HG03469 (cell line): ENCODE data around the gene GNAI2.
A peak's percentile ranks its signal among the peaks of the same experiment; 100 is the strongest.
"Not testable (repeated sequence)": the region's sequence is repeated elsewhere in the genome, so short reads cannot be mapped to it uniquely, and the experiment has no call there.

ENCODE experiments used
- ATAC-seq: cut with Tn5 transposase; IDR thresholded peaks from one replicate; pipeline ENCODE4 v1.9.1; 2021; ENCODE audit warnings: mild to moderate bottlenecking, moderate library complexity, moderate number of reproducible peaks; ENCODE audit not compliant: unreplicated experiment

GNAI2 gene

DNA sequence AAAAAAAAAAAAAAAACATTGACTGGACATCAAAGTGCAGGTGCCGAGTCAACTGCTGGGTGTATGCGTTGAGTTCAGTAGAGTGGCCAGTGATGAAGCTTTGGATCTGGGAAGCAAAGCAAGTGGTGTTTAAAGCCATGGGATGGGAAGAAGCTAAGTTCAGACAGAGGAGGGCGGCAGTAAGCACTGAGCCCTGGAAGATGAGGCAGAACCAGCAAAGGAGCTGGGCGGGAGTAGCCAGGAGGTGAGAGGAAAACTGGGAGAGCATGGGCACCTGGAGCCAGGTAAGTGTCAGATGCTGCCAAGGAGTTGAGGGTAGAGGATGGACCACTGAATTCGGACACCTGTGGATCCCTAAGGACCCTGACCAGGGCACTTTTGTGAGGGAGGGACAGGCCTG, 11.4 kb upstream of the GNAI2 start:
- ATAC-seq: no peak

DNA sequence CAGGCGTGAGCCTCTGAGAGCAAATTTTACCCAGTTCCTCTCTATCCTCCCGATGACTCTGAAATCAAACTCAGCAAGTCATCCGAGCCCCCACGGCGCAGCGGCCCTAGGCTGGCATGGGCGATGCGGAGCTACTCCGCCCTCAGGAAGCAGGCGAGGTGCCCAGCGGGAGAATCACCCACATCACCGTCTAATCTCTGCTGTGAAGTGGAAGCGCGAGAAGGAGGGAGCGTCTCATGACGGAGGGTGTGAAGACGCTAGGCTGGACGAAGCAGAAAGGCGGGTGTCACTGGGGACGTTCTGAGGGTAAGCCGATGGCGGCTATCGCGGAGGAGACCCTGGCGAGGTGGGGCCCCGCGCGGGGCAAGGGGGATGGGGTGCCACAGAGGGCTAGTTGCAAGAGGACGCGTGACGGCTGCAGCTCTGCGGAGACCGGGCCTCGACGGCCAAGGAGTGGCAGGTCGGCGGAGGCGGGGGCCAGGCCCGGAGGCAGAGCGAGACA, 9.1 kb upstream of the GNAI2 start:
- ATAC-seq: peak; percentile 12

DNA sequence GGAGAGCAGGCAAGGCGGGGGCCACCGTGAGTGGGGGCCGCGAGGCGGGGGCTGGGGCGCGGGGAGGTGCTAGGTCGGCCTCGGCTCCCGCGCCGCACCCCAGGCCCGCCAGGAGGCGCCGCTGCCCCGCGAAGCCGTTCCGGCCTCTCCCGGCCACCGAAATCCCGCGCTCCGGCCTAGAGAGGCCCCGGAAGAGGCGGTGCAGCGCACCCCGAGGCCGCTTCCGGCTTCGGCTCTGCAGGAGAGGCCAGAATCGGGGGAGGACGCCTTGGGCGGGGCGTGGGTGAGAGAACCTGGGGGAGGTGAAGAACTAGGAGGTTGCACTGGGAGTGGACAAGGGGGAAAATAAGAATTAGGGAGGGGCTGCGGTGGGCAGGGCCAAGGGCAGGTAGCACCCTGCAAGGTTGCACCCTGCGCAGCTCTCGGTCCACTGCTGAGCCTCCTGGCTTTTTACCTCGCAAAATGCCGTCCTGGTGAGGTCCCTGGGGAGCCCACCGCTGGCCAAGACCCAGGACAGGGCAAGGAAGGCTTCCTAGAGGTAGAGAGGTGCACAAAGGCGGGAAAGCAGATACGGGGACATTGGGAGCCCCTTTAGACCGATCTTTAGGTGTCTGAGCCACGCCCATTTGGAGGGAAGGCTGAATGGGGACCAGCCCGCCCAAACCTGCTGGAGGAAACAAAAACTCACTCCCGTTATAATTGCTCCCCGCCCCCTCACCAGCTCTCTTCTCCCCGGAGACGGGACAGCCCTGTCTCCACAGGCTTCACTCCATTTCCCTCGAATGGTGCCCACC, 8.4 kb upstream of the GNAI2 start:
- ATAC-seq: peak; percentile 69

DNA sequence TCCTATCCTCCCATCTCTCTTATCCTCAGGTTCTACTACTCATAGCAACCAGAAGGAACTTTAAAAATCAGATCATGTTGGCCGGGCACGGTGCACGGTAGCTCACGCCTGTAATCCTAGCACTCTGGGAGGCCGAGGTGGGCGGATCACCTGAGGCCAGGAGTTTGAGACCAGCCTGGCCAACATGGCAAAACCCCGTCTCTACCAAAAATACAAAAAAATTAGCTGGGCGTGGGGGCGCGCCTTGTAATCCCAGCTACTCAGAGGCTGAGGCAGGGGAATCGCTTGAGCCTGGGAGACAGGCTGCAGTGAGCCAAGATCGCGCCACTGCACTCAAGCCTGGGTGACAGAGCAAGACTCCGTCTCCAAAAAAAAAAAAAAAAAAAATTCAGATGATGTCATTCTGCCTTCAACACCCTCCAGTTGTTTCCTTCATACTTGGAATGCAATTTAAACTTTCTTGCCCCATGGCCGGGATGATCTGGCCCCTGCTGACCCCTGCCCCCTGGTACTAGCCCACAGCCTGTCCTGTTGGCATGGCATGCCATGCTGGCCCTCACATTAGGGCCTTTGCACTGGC, 7.7 kb upstream of the GNAI2 start:
- ATAC-seq: not testable (repeated sequence)

DNA sequence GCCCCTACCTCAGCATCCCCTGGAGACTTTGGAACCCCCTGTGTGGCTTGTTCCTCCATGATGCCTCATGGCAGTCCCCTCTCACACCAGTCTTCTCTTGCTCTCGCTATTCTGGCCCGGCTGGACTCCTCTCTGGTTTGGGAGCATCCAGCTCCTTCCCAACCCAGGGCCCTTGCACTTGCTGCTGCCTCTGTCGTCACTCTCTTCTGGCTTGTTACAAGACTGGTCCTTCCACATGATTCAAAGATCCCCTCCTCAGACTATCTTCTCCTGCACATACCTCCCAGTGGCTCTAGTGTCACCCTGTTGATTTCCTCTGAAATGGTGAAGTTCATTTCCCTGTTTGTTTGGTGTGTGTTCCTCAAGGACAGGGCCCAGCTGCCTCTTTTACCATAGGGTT, 6.5 kb upstream of the GNAI2 start:
- ATAC-seq: no peak

DNA sequence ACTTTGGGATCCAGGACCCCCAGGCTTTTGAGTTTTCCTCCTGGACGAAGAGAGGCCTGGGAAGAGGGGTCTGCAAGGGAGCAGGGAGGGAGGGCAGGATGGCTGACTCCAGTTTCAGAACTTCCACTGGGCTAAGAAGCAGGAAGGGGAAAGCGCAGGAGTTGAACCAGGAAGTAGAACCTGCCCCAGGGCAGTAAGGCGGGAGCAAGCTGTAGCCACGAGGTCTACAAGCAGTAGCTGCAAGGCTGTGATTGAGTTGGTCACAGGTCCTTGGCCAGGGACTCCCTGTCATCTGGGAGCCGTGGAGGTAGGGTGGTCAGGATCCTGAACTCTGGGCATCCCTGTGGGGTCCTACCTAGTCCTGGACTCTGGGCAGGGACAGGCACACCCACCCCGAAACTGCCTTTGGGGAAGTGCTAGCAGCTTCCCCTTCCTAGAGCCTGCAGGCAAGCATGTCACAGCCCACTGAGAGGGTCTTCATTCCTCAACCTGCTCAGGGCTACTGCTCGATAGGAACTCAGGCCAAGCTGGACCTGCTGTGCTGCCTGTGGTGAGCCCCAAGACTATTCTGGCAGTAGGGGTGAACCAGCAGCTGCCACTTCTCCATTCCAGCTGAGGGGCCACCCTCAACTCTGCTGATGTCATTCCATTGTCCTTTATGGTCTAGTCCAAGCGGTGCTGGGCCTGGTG, 5.8 kb upstream of the GNAI2 start:
- no peak for ATAC-seq

DNA sequence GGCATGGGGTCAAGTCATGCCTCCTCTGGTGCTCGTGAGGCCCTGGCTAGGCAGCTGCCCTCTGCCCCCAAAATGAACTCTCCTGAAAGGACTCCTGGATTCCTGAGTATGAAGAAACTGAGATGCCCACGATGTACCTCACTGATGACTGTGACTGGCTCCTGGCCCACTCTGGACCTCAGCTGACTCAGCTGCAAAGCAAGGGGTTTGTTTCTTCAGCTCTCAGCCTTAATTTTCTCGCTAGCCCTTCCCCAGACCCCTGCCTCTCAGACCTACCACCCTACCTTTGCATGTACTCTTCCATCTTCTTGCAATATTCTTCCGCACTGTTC, 5.2 kb upstream of the GNAI2 start:
- no peak for ATAC-seq

DNA sequence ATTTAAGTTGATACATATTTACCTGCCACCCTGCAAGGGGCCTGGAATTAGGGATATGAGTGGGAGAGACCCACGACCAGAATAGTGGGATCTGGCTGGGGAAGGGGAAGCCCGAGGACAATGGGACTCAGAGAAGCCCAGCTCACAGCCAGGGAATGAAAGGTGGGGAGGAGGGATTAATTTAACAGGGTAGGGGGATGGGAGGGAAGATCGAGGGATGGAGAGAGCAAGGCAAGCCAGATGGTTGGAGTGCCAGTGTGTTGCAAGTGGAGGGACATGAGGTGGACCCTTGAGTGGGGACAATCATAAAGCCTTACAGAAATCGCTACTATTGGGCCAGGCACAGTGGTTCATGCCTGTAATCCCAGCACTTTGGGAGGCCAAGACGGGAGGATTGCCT, 4.4 kb upstream of the GNAI2 start:
- ATAC-seq: no peak

DNA sequence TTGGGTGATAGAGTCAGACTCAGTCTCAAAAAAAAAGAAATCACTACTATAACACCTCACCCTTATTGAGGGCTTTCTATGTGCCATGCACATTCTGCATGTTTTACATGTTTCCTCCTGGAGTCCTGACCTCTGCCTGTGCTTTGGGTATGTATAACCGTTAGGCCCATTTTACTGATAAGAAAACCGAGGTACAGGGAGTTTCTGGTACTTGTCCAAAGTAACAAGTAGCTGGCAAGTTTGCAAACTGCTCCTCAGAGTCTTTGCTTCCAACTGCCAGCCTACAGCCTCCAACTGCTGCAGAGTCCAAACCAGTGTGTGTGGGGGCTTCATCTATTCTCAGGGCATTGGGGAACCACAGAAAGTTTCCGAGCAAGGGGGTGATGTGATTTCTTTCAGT, 3.7 kb upstream of the GNAI2 start:
- no peak for ATAC-seq

DNA sequence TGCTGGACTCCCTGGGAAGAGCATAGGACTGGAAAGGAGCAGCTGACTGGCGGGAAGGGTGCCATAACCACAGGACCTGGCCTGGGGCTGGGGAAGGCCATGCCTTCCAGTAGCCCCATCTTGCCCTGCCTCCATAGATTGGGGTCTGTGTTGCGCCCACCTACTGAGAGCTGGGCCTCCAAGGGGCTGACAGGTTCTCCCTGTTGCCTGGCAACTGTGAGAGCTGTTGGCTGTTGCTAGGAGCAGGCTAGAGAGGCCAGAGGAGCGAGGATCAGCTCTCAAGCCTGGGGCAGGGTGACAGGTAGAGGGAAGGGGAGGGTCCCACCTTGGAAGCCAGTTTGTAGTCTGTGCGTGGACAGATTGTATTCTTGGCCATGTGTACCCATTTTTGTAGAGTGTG, 2.8 kb upstream of the GNAI2 start:
- ATAC-seq: no peak

DNA sequence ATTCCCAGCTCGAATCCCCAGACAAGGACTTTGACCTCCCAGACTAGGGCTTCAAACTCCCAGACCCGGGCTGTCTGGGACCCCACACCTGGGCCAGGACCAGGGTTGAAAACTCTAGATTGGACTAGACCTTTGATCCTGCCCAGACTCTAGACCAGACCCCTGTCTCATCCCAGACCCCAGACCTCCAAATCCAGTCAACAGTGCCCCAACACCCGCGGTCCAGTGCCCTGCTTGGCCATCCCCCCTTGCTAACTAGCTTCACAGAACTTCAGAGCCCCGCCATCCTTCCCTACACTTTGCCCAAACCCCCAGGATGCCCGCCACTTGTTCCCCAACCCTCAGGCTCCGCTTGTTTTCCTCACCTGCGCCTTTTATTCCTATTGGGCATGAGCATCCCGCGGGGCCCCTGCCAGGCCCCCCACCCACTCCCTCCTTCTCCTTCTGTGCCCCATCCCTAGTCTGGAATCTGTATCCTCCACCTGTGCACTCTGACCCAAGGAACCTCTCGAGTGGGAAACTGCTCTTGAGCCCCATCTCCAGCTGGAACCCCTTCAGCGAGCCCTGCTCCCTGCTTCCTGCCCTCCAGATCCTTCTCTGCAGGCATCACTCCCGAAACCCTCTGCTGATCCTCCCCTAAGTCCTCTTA, 604 bp downstream of the GNAI2 start:
- ATAC-seq: no peak

DNA sequence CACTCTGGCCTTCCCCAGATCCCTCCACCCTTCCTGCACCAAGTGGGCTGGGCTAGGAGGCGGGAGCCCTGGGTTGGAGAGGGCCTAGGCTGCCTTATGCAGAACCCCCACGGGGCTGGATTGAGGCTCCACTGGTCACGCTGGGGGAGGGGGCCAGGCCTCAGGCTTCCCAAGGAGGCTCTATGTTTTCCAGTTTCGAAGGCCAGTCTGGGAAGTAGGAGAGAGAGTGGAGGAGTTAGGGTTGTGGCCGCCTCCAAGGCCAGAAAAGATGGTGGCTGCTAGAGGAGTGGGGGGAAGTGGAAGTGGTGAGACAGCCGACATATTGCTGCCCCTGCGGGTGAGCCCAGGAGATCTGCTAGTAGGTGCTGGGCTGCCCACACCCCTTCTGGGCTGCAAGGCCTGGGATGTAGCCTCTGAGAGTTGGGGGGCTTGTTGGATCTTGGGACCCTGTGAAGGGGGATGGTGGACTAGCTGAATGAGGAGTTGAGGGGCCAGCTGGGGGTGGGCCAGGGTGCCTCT, 1.2 kb downstream of the GNAI2 start:
- ATAC-seq: no peak

DNA sequence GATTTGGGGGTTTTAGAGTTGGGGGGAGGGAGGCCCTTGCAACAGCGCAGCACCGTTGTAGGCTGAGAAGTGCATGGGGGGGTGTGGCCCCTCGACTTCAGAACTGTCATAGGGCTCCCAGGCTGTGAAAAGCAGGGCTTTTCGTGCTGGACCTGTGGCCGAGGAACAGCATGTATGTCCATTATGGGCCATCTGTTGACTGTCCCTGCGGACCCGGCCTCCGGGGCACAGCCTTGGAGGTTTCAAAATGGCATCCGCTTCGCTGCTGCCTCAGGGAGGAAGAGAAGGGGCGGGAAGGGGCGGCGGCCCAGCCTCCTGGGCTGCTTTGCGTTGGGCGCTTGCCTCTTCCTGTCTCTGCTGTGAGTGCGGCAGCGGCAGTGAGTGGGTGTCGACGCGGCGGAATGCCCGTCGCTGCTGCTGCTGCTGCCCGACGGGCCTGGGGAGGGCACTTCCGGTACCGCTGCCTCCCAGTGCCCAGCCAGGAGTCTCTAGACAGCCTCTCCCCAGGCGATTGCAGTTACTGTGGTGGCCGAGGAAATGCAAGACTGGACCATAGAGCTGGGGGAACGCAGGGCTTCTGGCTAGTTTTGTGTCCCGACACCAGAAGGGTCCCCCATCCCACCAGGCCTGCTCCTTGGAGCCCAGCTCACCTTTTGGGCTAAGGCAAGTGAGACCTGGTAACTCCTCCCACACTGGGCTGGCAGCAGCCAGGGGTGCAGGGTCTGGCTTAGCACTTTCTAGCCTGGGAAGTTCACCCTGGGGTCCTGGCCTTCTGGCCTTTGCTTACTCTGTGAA, 1.9 kb downstream of the GNAI2 start:
- peak; percentile 25 for ATAC-seq

DNA sequence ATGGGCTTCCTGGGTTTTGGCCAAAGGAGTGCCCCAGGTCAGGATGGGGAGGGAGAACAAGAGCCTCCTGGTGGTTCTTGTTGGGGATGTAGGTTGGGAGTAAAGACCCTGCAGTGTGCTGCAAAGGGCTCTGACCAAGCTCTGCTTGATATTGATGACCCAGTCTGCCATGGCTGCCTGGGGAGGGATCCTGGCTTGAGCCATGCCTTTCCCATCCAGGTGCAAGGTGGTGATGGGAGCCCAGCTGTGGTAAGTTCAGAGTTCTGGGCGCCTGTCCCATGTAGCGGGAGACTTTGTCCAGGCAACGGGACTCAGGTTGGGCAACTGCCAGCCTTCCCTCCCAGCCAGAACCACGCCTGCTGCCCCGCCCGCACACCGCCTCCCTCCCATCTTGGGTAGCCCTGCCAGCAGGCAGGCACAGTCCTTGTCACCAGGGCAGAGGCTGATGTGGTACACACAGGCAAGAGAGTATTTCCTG, 2.6 kb downstream of the GNAI2 start:
- no peak for ATAC-seq

DNA sequence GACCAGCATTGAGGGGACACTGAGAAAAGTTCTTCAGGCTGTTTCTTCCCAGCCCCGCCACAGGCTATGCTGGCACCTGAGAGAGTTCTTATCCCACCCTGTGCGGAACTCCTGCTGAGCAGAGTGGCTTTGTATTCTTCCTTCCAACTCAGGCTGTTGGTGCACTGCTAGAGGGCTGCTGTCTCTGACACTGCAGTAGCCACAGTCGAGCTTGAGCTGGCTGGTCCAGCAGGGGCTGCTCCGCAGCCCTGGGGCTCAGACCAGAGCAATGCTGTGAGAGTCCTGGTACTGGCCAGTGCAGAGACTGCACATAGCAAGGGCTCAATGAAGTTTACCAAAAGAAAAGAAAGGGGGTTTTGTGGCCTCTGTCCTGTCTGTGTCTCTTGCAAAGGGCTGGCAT, 3.6 kb downstream of the GNAI2 start:
- no peak for ATAC-seq

DNA sequence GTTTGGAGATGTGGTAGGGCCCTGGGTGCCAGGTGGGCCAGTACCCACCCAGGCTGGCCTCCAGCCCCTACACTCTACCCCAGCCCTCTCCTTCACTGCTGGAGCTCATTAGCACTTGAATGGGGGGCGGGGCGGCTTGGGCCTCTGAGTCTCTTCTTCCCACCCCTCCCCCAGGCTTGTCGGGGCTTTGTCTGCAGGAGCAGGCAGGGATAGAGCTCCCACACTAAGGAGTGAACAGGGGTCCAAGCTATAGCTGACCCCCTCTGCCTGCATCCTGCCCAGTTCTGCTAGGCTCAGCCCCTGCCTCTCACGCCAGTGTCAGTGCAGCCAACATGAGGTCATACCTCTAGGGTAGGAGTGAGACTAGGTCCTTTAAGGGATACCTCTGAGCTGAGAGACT, 5.2 kb downstream of the GNAI2 start:
- ATAC-seq: no peak

DNA sequence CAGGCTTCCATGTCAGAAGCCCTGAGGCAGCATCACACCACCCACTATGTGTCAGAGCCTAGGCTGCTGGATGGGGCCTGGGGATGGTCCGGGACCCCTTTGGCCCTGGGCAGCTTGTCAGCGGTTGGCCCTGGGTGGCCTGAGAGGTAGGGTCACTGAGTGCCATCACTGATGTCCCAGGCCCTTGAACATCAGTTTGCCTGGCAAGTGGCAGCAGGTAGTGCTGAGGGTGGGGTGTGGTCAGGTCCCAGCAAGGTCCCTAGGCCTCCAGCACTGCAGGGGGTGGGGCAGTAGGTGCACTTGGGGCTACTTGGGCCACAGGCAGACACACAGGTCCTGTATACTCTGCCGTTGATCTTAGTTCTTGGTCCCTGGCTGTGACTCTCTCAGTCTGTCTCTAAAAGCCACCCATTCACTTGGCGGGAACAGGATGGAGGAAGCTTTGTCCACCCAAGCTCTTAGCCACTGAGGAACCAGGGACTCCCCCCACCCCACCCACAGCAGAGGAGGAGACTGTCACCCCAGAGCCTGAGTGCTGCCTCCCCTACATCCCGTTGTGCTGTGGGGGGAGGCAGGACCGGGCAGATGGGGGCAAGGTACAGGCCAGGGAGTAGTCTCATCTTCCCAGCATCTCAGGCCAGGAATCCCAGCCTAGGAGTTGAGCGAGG, 5.8 kb downstream of the GNAI2 start:
- no peak for ATAC-seq

DNA sequence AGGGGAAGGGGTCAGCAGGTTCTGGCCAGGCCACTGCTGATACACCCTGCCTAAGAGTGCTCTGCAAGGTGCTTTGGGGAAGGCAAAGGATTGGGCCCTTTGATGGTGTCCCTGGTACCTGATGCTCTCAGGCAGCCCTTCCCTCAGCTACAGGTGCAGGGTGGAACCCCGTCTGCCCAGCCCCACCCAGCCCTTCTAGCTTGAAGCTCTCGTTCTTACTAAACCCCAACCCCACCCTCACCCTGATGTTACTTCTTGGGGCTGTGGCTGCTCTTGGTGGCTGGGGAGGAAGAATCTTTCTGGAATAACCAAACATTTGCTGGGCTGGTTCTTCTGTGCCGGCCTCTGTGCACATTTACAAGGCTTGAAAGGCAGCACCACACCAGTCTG, 6.4 kb downstream of the GNAI2 start:
- no peak for ATAC-seq

DNA sequence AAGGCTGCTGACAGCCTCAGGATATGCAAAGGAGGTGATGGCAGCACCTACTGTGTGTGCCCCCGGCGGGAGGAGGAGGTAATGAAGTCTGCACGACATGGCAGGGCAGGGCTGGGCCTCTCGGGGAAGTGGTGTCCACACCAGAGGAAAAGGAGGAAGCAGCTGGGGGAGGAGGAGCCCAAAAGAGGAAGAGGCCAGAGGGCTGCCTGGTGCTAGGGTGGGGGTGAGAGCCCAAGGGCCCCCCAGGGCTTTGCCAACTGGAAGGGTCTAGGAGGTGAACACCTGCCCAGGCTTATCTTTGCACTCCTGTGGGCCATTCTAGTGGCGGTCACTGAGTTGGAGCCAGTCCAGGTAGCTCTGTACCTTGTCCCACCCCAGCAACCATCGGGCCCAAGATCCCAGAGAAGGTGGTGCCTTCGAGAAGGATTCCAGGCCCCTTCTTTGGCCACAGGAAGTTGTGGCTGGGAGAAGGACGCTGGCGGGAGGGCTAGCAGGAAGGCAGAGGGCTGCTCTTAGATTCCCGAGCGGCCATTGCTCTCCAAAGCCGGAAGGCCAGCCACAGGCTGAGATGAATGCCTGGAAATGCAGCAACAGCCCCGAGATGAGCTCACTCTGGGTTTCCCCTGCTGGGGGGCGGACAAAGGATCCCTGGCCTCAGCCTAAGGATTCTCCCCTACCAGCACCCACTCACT, 7.0 kb downstream of the GNAI2 start:
- no peak for ATAC-seq
